HG03571 (cell line): ENCODE data around the gene C10orf71.

Experiments
- ATAC-seq: cut with Tn5 transposase; IDR thresholded peaks from one replicate; pipeline ENCODE4 v1.9.1; 2021; ENCODE audit not compliant: unreplicated experiment

The C10orf71 gene

DNA sequence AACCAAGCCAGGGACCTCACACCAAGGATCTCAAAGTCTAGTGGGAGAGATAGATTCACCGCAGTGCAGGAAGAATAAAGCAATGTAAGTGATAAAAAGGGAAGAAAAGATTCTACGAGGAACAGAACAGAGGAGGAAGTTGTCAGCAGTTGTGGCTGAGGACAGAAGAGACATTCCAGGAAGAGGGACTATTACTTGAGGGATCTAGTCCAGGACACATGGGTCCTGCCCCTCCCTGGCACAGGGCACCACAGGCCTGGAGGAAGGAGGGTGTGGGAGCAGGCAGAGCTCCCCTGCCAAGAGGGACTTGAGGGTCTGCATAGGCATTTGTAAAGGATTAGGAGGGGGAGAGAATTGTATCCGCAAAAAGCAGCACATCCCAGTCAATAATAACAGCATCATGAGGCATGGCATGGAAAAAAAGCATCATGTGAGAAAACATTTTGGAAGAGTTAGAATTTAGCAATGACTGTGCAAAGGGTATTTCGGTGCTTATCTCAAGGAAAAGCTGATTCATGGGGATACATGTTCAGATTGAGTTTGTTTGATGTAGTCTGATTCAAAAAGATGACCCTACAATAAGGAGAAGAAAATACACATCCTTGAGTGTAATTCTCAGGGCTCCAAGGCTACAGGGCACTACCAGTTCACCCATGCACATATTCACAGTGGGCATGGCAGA is 12.7 kb downstream of the C10orf71 start:
- ATAC-seq: no peak

DNA sequence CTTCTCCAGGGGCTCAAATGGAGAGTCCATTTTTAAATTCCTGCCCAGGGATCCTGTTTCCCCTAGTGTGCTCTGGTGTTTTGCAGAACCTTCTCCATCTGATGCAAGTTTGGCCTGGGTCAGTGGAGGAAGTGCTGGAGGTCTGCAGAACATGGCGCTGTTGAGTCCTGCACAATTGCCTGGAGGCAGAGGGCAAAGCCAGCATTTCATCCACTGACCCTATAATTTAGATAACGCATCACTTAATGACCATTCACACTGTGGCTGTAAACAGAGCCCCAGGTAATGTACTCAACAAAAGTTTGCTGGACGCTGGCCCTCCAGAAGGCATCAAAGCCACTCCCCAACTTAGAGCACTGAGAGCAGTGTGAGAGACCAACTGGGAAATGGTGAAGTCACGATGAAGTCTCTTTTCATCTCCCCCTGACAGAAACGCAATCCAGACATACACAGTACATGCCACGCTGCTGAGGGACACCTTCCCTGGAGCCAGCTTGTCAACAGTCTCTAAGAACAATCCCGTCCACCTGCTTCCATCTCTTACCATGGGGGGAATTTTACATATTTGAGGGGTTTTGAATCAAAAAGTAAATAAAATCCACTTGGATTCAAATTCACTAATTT is 13.4 kb downstream of the C10orf71 start:
- no peak for ATAC-seq

DNA sequence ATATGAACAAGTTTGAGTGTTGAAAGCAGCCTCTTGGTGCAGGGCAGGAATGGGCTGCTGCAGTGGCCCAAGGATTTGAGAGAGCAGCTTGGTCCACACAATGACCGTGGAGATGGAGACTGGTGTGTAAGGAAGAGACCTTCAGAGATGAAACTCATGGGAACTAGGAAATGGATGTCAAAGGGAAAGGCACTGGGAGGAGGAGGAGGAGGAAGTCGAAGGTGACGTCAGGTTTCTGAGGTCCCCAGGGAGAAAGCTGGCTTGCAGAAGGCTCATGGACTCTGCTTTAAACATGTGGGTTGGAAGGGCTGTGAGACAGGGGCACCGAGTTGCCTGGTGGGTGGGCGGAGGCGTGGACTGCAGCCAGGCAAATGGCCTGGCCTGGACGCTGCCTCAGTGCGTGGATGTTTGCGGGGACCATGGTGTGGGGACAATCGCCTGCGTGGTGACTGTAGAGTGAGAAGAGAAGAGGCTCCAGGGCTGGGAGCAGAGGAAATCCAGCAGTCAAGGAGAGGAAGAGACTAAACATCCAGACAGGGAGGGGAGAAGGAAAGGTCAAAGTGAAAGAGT is 14.6 kb downstream of the C10orf71 start:
- ATAC-seq: no peak

DNA sequence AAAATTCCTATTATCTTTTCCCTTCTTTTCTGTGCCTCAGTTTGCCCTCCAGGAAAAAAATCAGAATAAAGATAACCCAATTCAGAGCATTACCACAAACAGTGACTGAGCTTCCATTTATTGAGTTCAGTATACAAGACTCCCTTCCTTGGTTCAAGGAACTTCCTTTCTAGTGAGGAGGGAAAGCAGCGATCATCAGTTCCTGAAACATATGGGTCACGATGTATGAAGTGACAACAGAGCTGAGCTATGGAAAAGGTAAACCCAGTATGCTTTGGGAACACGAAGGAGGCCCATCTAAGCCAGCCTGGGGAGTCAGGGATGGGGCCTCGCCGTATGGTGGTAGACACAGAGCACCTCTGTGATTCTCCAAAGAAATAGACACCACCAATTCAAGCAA is 15.8 kb downstream of the C10orf71 start:
- no peak for ATAC-seq

DNA sequence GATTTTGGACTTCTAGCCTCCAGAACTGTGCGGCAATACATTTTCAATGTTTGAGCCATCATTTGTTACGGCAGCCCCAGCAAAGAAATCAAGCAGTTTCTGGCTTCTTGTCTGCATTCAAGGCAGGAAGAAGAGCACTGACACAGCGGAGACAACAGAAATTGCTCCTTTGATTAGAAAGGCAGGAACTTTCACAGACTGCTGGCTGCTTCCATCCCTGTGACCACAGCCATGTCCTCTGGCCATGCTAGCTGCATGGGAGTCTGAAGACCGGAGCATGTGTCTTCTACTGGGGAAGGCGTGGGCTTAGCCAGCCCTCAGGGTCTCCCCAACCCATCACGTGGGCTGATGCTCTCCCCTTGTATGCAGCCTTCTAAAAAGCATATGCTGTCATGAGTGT is 19.1 kb downstream of the C10orf71 start:
- ATAC-seq: no peak

DNA sequence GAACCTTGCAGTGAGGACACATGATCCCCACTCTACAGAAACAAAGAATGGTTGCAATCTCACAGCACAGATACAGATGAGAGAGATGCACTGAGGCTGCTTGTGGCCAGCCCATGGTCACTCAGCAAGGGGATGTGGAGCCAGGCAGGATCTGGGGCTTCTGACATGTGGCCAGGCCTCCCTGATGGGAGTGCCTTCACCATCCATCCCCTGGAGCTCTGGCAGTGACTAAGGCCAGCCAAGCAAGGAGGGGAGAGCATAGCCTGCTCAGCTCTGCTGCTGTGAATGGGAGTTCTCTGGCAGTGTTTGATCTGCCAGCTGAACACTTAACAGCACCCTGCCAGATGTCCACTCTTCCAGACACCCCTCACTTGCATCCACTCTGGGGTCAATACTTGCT is 19.8 kb downstream of the C10orf71 start:
- ATAC-seq: no peak

DNA sequence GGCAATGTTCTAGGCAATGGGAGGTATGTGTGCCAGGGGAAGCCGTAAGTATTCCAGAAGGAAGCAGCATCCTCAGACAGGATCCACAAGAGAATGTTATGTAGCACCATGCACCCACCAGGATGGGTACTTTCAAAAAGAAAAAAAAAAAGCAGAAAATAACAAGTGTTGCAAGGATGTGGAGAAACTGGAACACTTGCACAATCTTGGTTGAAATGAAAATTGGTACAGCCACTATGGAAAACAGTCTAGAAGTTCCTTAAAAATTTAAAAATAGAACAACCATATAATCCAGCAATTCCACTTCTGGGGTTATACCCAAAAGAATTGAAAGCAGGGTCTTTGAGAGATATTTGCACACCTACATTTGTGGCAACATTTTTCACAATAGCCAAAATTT is 20.2 kb downstream of the C10orf71 start:
- no peak for ATAC-seq

DNA sequence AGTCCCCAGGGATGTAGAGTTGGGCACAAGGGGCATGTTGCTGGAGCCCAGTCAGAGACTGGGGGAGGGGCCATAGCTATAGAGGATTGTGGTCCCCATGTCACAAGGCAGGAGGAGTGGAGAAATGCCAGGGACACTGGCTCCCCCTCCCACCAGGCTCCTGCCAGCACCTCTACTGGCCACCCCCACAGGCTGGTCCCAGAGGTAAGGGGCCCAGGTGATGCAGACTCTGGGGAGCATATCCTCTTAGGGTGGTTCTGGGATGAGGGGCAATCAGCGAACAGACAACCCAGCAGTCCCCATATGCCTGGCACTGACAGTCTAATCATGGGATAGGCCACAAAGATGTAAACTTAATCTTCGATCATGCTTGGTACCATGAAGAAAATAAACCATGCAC is 21.2 kb downstream of the C10orf71 start:
- no peak for ATAC-seq

DNA sequence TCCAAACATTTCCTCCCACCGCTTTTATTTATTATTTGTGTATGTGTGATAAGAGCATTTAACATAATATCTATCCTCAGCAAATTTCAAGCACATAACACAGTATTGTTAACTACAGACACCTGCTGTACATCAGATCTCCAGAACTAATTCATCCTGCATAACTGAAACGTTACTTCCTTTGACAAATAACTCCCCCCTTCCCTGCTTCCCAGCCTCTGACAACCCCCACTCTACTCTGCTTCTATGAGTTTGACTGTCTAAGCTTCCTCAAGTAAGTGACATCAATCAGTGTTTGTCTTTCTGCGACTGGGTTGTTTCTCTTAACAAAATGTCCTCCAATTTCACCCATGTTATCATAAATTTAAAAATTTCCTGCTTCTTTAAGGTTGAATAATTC is 22.1 kb downstream of the C10orf71 start:
- ATAC-seq: no peak

DNA sequence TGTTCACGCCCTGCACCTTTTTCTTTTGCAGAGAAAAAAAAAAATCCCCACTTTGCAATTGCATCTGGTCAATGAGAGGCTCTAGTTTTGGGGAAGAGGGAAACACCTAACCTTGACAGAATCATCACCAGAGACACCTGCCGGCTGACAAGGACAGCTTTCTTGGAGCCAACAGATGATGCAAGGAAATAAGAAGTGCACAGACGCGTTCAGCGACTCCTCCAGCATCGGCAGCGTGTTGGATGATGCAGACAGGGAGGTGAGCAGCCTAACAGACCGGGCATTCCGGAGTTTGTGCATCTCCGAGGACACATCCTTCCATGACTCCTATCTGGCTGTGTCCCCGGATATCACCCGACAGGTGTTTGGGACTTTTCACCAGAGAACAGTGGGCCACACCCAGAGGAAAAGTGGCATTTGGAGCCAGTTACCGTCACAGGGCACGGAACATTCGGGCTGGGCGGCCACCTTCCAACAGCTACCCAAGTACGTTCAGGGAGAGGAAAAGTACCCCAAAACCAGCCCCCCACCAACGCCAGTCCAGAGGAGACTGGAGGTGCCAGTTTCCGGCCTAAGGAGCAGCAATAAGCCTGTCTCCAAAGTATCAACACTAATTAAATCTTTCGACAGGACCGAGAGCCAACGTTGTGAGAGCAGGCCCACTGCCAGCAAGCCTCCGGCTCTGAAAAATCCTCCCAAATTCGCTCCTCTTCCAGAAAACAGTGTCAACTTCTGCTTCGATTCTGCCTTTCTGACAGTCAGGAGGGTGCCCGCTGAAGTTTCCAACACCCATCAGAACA is 23.6 kb downstream of the C10orf71 start:
- no peak for ATAC-seq

DNA sequence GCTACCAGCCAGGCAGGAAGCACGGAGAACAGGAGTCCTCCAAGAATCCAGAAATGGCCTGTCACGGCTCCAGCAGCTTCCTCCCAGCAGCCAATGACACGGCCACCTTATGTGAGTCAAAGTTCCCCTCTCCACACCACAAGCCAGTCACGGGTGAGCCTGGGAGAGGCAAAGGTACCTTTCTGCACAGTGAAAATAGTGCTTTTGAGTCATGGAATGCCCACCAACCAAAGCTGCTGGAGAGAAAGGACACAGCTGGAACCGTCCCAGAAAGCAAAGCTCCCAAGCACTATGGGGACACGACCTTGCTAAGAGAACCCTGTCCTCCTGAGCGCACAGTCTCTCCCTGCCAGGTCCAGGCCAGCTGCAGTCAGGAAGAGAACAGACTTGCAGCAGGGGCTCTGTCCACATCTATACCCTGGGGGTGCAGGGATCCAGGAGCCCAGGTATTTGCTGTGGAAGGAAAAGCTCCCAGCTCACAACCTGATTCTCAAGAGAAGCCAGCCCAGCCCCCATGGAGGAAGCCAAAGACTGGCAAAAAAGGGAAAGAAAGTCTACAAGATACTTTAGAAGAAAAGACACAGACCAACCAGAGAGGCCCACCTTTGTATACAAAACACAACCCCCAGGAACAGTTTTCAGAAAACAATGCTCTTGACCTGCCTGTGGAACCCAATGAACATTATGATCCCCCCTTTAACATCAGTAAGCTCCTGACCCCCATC is 24.4 kb downstream of the C10orf71 start:
- ATAC-seq: no peak

DNA sequence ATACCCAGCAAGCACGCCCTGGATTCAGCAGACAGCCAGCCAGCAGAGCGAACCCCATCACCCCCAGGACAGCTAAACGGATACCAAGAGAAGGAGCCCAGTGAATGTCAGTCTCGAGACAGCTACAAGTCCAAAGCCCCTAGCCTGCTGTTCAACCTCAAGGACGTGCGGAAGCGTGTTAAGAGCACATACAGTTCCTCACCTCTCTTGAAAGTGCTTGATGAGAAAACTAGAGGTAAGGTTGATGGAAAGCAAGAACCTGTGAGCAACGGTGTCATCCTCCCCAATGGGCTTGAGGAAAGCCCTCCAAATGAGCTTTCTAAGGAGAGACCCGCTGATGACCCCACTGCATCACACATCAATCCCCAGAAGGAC is 24.9 kb downstream of the C10orf71 start:
- ATAC-seq: no peak

DNA sequence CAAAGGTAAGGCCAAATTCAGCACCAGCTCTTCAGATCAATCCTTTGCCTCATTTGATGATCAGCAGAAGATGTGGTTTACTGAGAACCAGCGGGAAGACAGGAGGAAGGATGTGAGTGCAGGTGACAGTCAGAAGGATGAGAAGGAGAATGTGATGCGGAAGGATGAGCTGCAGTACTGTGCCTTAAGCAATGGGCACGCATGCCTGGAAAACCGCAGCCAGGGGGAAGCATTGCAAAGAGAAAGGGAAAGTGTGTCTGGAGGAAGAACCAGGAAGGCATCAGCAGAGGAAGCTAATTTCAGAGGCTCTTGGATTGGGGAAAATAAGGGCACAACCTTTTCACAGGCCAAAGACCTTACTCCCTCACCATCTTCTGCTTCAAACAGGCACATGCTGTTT is 25.7 kb downstream of the C10orf71 start:
- no peak for ATAC-seq

DNA sequence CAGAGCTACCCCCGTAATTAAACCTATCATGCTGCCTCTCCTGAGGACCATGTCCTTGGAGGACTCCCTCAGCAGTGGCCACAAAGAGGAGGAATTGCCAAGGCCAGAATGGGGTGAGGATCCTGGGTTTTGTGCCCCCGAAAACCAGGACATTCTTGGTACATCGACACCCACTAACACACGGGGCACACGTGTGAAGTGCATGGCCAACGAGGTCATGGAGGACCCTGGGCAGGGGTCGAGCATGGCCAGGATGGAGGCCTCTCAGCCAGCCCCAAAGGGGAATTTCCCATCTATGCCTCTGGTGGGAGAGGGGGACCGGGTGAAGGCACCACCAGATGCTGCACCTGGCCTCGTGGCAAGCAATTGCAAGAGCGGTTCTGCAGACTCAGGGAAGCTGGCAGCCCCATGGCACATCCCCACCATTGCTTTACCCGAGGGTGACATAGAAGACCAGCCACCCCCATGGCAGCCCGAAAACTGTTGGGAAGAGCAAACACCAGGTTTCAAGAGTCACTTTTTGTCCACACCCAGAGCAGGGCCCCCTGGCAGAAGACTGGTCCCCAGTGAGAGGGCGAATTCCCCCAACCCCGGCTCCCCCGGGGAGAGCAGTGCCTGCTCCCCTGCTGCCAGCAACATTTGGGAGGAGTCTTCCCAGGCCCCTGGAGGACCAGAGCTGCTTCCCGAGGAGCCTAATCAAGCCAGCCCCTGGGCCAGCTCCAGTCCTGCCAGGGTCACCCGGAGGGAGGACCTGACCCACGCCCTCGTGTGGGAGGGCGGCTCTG is 26.4 kb downstream of the C10orf71 start:
- no peak for ATAC-seq

DNA sequence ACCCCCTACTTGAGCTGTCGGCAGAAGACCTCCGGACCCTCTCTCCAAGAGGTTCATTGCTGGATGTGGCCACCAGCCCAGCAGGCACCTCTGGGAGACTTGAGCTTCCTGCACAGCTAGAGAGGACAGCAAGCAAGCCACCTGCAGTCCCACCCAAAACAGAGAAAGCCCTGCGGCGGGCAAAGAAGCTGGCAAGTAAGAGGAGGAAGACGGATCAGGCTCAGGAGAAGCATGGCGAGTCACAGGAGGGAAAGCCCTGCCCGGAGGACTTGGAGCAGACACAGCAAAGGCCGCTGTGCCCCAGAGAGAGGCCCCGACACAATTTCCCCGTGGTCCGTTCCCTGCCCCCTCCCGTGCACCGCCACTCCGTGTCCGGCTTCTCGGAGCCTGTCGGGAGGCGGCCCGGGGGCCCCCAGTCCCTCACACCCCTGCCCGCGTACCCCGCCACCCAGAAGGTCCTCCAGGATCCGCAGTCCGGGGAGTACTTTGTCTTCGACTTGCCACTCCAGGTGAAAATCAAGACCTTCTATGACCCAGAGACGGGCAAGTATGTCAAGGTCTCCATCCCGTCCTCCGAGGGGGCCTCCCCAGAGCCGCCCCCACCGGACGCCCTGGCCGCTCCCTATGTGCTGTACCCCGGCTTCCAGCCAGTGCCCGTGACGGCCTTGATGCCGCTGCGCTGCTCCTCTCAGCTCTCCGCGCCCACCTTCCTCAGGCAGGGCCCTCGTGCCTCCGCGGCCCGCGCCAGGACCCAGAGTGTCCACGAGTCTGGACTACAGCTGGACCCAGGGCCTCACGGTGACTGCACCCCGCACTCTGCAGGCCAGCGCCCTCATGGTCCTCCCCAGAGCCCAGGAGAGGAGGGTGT is 27.2 kb downstream of the C10orf71 start:
- no peak for ATAC-seq

DNA sequence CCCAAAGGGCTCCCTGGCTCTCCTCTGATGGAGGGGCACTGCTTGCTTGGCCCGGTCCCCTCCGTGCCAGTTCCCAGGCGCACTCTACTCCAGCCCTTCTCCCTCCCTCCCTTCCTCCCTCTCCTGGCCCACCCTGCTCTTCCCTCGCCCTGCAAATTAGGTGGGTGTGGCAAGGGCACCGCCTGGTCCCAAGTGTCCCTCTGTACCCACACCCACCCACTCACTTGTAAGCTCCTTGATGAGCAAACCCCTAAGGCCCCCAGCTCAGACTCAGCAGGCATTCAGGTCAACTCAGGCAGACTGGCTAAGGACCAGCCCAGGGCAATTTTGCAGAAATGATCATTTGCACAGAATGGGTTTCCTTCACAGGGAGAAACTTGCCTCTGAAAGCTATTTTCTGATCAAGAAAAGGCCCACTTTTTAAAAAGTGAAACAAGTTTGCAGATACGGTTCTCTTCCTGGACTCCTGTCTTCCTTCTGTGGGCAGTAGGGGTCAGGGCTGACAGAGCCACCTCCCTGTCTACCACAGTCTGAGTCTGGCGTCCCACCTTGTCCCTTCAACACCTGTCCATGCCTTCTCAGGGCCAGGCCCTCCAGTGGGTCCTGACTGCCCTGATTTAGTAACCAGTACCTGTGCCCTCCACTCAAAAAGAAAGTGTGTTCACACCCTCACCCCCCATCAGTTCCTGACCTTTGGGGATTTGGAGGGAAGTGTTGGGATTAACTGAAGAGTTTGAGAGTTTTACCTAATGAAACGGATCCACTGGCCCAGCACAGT is 28.3 kb downstream of the C10orf71 start:
- no peak for ATAC-seq

DNA sequence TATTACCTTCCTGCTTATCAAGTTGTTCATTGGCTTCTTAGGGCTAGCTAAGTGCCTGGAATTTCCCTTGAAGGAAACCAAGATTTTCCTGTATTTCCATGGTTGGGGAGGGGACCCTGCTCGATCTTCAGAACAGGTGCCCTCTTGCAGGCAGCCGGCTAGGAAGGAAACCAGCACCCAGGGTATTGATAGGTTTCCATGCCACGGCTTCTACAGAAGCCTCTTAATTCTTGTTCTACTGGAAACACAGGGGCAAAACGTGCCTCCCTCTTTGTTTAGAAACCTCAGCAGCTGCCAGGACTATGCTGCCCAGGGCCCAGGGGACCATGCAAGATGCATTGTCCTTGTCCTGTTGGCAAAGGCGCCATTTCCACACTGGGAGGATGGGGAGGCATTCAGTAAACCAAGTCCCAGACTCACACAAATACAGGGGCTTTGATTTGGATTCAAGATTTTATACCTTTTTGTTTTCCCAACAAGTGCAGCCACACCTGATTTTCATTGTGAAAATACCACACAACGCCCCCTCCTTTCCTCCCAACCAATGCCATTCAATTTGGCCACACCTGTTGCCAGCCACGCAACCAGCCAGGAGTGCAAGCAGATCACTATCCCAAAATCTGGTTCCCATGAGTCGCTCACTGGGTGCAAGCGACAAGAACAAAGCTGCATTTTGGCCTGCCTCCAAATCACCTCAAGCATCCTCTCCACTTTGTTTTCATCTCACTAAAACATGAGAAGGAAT is 29.6 kb downstream of the C10orf71 start:
- no peak for ATAC-seq

DNA sequence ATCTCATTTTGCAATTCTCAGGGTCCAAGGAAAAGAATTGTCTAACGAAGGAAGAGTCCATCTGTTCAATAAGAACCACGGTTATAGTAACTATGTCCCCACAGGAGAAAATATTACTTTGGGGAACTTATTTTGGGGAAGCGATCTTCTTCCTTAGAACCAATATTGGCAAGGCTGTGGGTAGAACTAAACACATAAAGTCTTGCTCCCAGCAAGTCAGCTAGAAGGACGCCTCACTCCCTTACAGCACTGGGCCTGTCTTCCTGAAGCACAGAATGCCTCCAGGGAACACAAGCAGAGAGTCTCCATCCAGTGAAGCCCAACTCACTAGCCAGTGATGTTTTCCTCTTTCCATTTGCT is 30.2 kb downstream of the C10orf71 start:
- no peak for ATAC-seq
